Adrenal gland (tissue), 5 donors: ENCODE results near the gene BRSK2.

ENCODE experiments used
- POLR2A ChIP-seq, 2 donors: fragments of 450-650 bp; IDR thresholded peaks; one replicate each; pipeline ENCODE4 v1.6.1; 2017; ENCODE audit warnings: antibody characterized with exemption in 2 of 2, mild to moderate bottlenecking in 2 of 2, moderate library complexity in 1 of 2
- TF ChIP-seq, protein P1 (sequence below), 6 experiments: fragments of 450-650 bp in 4 of 6; fragments of 200-600 bp in 2 of 6; sonication (generic) in 1 of 6; IDR thresholded peaks; 1 replicate in 5 of 6; 2 replicates in 1 of 6; pipeline versions ENCODE4 v1.5.1 to v1.8.0; 2016 to 2021; ENCODE audit warnings: antibody characterized with exemption in 6 of 6, mild to moderate bottlenecking in 2 of 6, moderate library complexity in 1 of 6
- donor health status: DM: no; HTN: no; CAD: no.

- TF ChIP-seq, protein P1, sequence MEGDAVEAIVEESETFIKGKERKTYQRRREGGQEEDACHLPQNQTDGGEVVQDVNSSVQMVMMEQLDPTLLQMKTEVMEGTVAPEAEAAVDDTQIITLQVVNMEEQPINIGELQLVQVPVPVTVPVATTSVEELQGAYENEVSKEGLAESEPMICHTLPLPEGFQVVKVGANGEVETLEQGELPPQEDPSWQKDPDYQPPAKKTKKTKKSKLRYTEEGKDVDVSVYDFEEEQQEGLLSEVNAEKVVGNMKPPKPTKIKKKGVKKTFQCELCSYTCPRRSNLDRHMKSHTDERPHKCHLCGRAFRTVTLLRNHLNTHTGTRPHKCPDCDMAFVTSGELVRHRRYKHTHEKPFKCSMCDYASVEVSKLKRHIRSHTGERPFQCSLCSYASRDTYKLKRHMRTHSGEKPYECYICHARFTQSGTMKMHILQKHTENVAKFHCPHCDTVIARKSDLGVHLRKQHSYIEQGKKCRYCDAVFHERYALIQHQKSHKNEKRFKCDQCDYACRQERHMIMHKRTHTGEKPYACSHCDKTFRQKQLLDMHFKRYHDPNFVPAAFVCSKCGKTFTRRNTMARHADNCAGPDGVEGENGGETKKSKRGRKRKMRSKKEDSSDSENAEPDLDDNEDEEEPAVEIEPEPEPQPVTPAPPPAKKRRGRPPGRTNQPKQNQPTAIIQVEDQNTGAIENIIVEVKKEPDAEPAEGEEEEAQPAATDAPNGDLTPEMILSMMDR (IDR thresholded peaks at IDR 0.05) = no peak
- TF ChIP-seq POLR2A (IDR thresholded peaks at IDR 0.05) = no peak
These were observed 61.4 kb downstream of the BRSK2 start for GRCh38 chr11:1450949-1451710.
